GM18517 (cell line): ENCODE results near the gene TSC1.

ENCODE experiments used
- ATAC-seq: cut with Tn5 transposase; IDR thresholded peaks from one replicate; pipeline ENCODE4 v1.9.1; 2021; ENCODE audit warnings: mild to moderate bottlenecking, moderate library complexity; ENCODE audit not compliant: unreplicated experiment

TSC1 gene

DNA sequence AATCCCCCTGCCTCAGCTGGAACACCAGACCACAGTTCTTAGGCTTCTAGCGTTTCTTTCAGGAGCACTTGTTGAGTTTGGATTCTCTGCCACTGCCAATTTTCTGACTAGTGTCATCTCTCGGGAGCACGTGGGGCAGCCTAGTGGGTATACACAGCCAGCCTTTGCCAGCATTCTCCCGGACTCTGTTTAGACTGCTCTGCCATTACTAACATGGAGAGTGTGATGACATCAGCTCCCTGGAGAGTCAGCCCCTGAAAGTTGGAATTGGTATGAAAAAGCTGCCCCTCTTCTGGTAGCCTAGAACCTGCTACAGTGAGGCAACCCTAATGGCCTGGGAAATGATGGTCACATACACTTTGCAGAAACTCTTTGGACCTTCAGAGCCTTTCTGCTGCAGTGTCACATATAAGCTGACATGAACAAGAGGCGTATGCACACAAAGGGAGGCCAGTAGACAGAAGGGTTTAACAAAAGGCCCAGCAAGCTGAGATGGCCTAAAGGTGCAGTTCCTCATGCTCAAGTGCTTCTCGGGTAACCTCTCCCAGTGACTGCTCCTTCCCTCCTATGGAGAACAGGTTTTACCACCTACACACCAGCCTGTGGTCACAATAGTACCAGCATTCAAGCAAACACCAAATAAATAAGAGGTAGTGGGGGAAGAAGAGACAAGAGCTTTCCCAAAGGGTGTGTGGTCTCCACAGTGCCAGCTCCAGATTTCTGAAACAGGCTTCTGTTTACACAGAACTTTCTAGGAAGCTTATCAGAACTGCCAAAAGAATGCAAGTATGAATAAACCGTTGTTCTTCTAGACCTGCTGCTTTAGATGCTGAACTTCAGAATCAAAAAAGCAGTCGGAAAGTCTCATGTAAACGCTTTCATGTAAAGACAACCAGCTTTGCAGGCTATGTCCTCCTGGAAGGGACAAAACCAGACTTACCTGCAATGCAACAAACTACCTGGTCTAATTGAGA, 49.3 kb downstream of the TSC1 start:
- no peak for ATAC-seq

DNA sequence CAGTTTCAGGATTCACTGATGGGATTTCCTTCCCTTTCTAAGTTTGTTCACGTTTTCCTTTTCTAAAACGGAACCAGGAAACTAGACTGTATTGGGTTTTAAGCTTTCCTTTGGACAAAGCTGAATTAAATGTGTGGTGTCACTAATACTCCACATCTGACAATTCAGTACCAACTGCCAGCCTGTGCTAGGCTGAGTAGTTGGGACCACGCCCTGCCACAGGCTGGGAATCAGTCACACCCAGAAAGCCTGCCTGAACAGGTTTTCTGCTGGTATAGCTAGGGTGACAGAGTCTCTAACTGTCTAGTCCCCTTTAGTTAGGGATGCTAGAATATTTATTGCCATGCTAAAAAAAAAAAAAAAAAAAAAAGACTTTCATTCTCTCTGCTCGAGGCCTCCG, 50.1 kb downstream of the TSC1 start:
- ATAC-seq, result no peak

DNA sequence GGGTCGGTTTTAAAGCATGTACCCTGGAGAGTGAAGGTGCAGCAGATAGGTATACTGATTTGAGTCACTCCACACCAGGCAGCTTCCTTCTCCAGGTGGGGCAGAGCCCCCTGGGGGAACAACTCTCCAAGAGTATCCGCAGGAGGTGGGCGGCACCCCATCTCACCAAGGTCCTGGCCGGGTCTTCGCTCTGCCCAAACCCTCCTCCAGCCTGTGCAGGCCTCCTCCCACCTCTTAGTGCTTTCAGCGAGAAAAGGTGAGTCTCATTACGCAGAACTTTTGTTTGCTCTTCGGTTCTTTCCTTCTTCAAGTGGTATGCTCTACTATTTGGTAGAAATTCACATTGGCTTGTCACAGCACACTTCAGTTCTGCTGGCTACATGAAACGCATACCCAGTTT, 52.0 kb downstream of the TSC1 start:
- ATAC-seq, result no peak

DNA sequence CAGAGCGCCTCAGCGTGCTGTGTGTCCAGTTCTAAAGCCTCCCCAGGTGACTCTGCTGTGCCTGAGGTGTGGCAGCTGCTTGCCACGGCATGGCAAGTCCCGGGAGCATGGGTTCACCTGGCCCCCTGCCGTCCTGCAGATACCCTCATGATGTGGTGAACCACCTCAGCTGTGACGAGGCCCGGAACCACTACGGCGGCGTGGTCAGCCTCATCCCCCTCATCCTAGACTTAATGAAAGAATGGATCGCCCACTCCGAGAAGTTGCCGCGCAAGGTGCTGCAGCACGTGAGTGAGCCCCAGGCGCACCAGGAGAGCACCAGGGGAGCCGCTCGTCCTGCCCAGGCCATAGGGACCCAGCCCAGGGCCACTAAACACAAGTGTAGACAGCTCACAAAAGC, 56.3 kb downstream of the TSC1 start:
- ATAC-seq, result no peak

DNA sequence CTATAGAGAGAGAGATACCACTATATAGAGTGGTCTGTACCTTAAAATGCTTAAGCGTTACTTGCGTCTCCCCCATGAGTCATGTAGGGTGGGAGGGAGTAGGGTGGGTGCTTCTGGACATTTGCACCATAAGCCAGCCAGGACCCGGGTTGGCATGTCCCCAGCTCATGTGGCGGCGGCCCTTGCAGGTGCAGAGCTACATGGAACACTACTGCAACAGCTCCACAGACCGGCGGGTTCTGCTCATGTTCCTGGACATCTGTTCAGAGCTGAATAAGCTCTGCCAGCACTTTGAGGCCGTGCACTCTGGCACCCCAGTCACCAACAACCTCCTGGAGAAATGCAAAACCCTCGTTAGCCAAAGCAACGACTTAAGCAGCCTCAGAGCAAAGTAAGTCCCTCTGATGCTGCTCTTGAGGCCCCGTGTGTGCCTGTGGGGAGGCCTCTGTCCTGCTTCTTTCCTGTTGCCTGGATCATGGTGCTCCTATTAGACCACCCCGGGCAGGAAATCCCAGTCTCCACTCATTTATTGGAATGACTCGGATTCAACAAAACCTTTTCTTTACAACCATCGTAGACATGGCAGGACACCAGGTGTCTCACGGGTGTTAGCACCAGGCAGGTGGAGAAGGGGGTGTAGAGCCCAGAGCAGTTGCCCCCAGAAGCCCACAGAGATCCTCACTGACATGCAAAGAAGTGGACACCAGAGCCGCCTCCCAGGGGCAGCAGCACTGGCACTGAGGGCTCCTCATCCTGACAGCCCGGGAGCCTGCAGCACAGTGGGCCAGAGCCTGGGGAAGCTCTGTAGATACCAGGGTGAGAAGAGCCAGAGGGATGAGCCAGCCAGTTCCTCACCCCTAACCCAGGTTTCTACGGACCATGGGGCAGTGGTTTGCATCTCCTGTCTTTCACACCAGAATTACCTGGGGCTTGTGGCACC, 57.0 kb downstream of the TSC1 start:
- no peak for ATAC-seq

DNA sequence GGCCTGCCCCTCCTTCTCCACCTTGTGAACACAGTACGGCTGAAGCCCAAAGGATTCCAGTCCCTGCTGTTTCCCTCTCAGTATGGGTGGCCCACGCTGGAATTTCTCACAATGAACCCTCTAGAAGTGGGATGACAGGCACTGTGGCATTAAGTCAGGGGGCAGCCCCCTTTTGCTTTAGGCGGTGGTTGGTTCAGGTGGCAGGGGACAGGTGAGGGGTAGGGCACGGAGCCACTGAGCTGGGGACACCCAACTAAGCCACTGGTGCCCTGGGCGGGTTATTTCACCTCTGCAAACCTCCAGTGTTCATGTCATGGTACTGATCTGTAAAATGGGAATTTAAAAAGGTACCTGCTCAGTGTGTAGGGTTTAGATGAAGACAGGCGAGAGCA, 58.1 kb downstream of the TSC1 start:
- ATAC-seq, result no peak

DNA sequence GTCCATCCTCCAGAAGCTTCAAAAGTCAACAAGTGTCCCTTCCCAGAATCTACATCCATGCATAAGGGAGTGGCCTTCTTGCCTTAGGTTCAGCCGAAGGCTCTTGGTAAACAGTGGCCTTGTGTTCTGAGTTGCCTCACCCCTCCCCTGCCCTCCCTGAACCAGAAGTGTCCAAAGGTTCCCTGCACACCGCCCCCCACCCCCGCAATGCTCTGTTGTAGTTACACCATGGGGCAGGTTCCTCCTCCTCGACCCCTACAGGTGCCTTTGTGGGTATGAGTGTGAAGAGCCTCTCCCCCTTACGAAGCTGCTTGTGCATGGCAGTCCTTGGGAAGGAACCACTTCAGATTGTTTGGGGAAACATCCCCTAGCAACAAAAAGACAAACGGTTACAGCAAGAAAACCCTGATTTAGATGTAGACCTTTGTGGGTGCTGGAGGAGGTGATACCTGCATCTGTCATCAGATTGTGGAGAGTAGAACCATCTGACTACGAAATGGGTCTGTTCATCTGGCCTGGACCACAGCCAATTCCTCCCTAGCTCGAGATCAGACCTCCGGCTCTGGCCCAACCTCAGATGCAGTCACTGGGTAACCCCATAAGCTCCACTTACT, 58.6 kb downstream of the TSC1 start:
- ATAC-seq, result no peak

DNA sequence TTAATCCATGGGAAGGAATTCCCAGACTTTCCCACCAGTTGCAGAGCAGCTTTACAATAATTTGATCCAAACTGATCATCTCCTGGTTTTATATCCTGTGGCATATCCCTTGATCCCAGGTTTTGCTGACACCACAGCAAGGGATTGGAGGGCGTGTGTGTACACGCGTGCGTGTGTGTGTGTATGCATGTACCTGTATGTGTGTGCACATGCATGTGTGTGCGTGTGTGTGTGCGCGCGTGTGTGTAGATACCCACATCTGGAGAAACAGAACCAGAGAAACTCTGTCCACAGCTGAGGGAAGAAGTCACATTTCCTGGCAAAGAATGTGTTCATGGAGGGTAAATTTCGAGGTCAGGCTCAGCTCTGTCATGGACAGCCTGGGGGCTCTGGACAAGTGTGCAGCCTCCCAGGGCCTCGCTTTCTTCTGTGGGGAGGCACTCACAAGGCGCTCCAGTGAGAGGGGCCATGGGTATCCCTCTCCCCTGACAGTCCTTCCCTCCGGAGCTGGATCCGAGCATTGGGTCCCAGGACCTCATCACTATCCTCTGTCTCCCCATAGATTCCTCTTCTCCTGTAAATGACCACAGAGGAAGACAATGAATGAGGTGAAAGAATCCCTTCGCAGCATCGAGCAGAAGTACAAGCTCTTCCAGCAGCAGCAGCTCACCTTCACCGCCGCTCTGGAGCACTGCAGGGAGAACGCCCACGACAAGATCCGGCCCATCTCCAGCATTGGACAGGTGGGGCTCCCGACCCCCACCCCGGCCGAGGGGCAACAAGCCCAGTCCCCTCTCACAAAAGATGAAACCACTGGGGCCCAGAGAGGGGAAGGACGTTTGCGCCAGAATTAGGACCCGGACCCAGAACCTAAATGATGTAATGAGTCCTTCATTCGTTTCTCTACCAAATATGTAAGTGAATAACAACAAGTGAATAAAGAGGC, 60.8 kb downstream of the TSC1 start:
- no peak for ATAC-seq

DNA sequence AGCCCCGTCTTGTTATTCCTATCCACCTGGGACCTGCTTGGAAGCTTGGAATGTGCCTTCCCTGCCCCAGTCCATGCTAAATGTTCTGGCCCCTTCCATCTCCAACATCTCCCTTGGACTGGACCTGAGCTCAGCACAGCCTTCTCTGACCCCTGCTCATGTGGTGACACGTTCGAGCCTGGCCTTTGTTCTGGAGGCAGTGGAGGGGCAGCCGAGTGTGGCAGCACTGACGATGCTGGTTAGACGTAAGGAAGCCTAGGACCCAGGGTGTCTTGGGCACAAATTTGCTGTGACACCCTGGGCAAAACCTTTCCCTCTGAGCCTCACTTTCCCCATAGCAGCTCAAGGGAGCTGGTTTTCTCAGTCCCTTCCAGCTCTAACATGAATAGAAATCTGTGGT, 61.8 kb downstream of the TSC1 start:
- no peak for ATAC-seq

DNA sequence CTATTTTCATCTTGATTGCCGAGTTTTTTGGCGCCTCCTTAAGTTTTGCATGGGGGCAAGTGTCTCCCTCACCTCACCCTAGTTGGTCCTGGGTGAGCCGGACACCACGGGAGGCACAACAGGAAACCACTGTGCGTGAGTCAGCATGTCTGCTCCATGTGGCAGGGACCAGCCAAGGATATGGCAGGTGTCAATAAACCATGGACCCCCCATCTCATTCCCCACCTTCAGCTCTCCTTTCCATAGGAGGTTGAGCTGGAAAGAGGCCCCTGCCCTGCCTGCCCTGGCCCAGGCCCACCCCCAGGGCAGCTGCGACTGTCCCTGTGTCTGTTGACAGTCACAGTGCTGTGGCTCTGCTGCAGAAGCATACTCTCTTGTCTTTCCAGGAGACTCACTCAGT, 62.6 kb downstream of the TSC1 start:
- no peak for ATAC-seq

DNA sequence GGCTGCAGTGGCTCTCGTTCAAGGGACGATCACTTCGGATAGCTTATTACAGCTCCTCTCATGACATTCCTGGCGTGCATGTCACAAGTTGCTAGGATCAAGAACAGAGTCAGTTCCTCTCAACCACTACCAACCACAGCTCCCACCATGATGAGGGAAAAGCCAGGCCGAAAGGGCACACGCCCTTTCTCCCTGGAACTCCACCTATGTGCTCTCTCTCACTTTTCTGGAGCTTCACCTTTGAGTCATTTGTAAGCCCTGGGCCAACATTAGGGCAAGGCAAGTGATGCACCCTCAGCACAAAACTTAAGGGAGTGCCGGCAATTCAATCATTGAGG, 64.1 kb downstream of the TSC1 start:
- no peak for ATAC-seq

DNA sequence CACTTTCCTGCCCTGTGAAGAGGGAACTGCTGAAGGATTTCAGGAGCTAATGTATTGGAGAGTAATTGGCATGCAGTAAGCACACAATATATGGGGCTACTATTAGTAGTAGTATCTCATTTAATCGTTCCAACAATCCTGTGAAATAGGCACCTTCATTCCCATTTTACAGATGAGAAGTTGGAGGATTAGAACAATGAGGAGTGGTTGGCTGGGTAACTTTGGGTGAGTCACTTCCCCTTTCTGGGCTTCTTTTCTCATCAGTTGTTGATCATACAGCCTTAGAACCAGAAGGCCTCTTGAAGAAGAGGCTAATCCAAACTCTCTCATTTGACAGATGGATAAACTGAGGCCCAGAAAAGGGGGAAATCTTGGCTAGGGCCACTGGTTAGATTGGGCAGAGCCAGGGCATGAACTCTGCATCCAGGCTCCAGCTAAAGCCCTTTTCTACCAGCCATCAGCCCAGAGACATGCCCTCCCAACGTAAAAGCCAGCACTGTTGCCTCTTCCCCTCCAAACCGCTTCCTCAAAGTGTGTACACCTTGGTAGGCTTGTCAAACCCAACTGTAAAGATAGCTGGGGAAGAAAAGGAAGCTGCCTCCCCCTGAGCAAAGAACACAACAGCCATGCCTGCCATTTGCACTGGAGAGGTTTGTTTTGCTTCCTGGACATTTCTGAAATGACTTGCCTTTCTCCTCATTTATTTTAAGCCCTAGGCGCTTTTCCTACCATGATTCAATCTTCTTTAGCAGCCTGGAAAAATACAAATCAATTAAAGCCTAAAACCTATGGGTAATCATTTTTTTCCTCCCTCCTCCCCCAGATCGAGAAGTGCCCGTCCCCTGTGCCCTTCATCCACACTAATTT, 64.7 kb downstream of the TSC1 start:
- no peak for ATAC-seq

DNA sequence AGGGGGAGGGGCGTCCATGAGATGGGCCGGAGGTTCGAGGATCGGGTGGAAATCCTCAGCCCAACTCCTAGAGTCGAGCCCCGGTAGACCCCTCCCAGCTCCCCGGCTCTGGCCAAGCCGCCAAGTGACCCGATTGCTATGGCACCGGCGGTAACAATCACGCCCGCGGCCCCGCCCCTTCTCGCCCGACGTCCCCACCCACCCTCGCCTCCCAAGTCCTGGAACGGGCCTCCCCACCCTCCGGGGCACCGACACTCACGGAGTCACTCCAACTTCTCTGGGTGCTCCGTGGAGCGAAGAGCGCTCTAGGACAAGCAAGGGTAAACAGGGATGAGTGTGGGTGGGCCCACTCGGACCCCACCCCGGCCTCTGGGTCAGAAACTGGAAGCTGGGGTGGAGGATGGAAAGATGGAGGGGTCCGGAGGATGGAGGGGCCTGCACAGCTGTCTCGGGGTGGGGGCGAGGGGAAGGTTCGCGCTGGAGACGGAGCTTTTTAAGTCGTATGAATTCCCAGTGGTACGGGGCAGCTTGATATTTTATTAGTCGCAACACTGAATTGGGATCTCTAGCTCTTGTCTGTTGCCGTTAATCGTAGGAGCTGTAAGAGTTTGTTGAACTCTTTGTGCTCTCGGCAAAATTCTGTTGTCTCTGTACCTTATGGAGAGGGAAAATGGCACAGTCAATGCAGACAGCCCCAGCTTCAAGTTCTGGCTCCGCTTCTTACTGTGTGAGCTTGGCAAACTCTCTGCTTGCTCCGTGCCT, 65.5 kb downstream of the TSC1 start, which contains the start of gene SPACA9:
SPACA9 (plus strand) TSS at position 204 of the 762 bp plus-strand sequence. CDS start 5,050 bp downstream, outside the sequence.
- ATAC-seq, result no peak

DNA sequence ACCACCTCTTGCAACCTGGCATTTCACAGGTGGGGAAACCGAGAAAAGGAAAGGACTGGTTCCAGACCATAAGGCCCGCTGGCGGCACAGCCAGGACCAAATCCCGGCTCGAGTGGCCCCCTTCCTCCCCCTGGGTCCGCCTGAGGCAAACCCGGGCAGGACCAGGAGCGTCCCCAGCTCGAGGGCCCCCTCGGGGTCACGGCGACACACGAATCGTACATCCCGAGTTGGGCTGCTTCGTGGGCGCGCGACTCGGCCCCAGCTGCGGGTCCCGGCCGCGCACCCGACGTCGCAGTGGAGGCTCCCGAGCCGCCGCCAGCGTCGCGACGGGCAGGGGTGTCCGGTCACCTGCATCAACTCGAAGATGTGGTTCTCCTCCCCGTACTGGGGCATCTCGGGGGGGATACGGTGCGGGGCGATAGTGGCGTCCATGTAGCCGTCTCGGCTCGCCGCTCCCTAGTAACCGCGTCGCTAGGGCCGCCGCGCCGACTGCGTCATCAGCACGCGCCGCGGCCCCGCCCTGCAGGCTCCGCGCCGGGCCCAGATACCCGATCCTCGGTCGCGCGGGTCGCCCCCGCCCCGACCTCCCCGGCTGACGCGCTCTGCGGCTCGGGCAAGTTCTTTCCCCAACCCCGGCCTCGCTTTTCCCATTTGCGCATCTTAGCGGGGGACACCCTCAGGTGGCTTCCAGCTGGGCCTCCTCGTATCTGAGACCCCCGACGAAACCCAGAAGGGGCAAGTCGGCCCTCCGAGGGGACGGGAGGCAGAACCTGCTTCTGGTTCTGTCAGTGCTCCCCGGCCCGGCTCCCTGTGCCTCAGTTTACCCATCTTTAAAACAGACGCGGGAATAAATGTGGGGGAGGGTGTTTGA, 66.4 kb downstream of the TSC1 start, which contains the start of gene AK8:
AK8 (minus strand) TSS at position 461 of the 871 bp plus-strand sequence; CDS start at position 432, 29 bp downstream.
- ATAC-seq, result no peak

DNA sequence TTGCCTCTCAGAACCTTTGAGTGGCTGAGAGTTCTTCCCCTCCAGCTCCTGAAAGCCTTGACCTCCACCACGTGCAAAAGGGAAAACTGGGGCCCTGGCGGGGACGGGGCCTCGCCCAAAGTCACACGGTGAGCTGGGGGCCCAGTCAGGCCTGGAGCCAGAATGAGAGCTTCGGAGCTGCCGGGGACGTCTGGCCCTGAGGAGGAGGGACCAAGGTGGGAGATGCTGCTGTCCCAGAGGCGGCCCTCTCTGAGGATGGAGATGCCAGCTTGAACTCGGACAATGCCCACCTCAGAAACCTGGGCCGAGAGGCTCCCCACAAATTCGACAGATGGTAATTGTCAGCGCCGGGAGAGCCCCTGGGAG, 67.0 kb downstream of the TSC1 start:
- no peak for ATAC-seq

DNA sequence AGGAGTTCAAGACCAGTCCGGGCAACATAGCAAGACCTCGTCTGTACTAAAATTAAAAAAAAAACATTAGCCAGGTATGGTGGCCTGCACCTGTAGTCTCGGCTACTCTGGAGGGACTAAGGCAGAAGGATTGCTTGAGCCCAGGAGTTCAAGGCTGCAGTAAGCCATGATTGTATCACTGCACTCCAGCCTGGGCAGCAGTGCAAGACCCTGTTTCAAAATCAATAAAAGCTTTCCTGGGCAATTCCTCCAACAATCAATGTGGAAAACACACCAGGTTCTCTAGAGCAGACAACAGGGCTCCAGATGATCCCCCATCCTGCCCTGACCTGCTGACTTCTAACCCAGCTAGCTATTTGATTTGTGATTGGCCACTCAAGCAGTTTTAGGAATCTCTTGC, 67.6 kb downstream of the TSC1 start:
- ATAC-seq, result no peak

DNA sequence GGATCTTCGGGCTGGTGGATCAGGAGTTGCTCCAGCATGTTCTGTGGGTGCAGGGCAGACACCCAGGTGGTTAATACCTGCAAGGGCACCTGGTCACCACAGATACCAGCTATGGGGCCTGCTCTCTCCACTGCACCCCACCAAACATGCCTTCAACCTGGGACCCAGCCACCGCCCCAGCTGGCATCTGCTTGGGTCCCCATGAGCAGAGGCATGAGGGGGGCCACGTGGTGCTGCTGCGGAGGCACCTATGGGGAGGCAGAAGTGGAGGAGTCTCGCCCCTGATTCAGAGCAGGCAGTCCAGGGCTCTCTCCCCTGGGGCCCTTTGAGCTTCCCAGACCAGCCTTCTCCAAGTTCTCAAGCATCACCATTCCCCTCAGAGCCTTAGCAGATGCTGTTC, 69.3 kb downstream of the TSC1 start:
- ATAC-seq, result no peak
